Endothelial cell (in vitro differentiated cells): ENCODE measurements around the gene OR11A1. TPM values are rescaled to one million over a fixed set of nuclear protein-coding genes. Genes with fewer than 3 reads are reported as not detected.

ENCODE experiments used
- DNase-seq: peaks from one replicate; pipeline ENCODE4 v3.0.0; 2021; ENCODE audit warnings: low spot score
- H3K27ac Mint-ChIP-seq: one replicate; pipeline ENCODE4 v1.8.0; 2021; ENCODE audit warnings: mixed read lengths, inconsistent platforms; ENCODE audit not compliant: unreplicated experiment
- H3K27me3 Mint-ChIP-seq: one replicate; pipeline ENCODE4 v1.8.0; 2021; ENCODE audit warnings: mild to moderate bottlenecking, moderate library complexity, mixed read lengths, inconsistent platforms; ENCODE audit not compliant: unreplicated experiment
- H3K36me3 Mint-ChIP-seq: one replicate; pipeline ENCODE4 v1.8.0; 2021; ENCODE audit warnings: mild to moderate bottlenecking, low read depth, mixed read lengths, inconsistent platforms; ENCODE audit not compliant: unreplicated experiment
- H3K4me1 Mint-ChIP-seq: one replicate; pipeline ENCODE4 v1.8.0; 2021; ENCODE audit warnings: mild to moderate bottlenecking, mixed read lengths, inconsistent platforms; ENCODE audit not compliant: unreplicated experiment
- H3K4me3 Mint-ChIP-seq: one replicate; pipeline ENCODE4 v1.8.0; 2021; ENCODE audit warnings: mild to moderate bottlenecking, mixed read lengths, inconsistent platforms; ENCODE audit not compliant: unreplicated experiment
- H3K9me3 Mint-ChIP-seq: one replicate; pipeline ENCODE4 v1.8.0; 2021; ENCODE audit warnings: mixed read lengths, inconsistent platforms; ENCODE audit not compliant: unreplicated experiment
- CTCF ChIP-seq: fragments of 200-600 bp; sonication (generic); IDR thresholded peaks from one replicate; pipeline ENCODE4 v1.5.0; 2021; ENCODE audit warnings: antibody characterized with exemption; ENCODE audit not compliant: unreplicated experiment
- total RNA-seq: library from RNA; stranded (reverse); fragmentation: NEBNext Ultra II Directional; extraction: Animal tissue kit (Norgen Biotek cat#: 25700); gene quantifications from one replicate; pipeline ENCODE4 v1.2.1, GENCODE V29; 2021; ENCODE audit not compliant: unreplicated experiment

OR11A1 gene
- total RNA-seq, 1 donor from 2014 or later: not detected

- Mint-ChIP-seq H3K4me3 (no peak within 1 kb of the TSS), H3K9me3 (no peaks in the 10 kb centered on the region), H3K27ac (no peak within 1 kb of the TSS), H3K4me1 (no peaks in the 10 kb centered on the region), H3K27me3 (peaks cover 2% of the 10 kb centered on the region), H3K36me3 (peaks cover 2% of the 10 kb centered on the region)
- TF ChIP-seq CTCF: no peak
- DNase-seq: no peak
Observed at GRCh38 chr6:29395331-29395730, 61.5 kb downstream of the OR11A1 start, which contains the start of gene OR12D2. Gene OR12D2, plus strand, starts transcription at chr6:29395631. Its CDS starts 1,069 bp downstream, at chr6:29396700.

- Mint-ChIP-seq H3K4me1 (no peaks in the 10 kb centered on the region), H3K9me3 (no peaks in the 10 kb centered on the region), H3K36me3 (peaks cover 2% of the 10 kb centered on the region), H3K27me3 (peaks cover 2% of the 10 kb centered on the region), H3K27ac (no peak overlapping the region), H3K4me3 (no peak overlapping the region)
- no peak for TF ChIP-seq CTCF
- DNase-seq: no peak
Observed at GRCh38 chr6:29388533-29388932, 68.3 kb downstream of the OR11A1 start.

GRCh38 chr6:29376003-29376402 lies 80.9 kb downstream of the OR11A1 start:
- peak; percentile 45 for TF ChIP-seq CTCF
- Mint-ChIP-seq H3K9me3 (no peaks in the 10 kb centered on the region), H3K27me3 (no peaks in the 10 kb centered on the region), H3K4me1 (peaks cover 4% of the 10 kb centered on the region), H3K36me3 (no peaks in the 10 kb centered on the region), H3K27ac (no peak overlapping the region), H3K4me3 (no peak overlapping the region)
- DNase-seq: no peak

Other genes starting within 250 kb of the OR11A1 start
- 0.10 TPM for gene OR14J1, start 155.4 kb downstream of the OR11A1 start, total RNA-seq
- not detected for gene OR5V1, start 88.2 kb downstream of the OR11A1 start, total RNA-seq
- not detected for gene OR12D3, start 81.8 kb downstream of the OR11A1 start, total RNA-seq
- not detected for gene OR12D2, start 61.4 kb downstream of the OR11A1 start, total RNA-seq
- not detected for gene OR12D1, start 42.1 kb downstream of the OR11A1 start, total RNA-seq
- gene OR10C1, start 17.8 kb downstream of the OR11A1 start, total RNA-seq: not detected
- not detected for gene OR2H1, start 84 bp upstream of the OR11A1 start, total RNA-seq
- not detected for gene MAS1L, start 30.9 kb upstream of the OR11A1 start, total RNA-seq
- gene UBD, start 102.7 kb upstream of the OR11A1 start, total RNA-seq: not detected
- not detected for gene OR2H2, start 128.1 kb upstream of the OR11A1 start, total RNA-seq
- 164 TPM for gene GABBR1, start 176.1 kb upstream of the OR11A1 start, total RNA-seq
- not detected for gene MOG, start 200.0 kb upstream of the OR11A1 start, total RNA-seq
- 1.0 TPM for gene ZFP57, start 224.1 kb upstream of the OR11A1 start, total RNA-seq